ENCODE results near the gene TPM4.
"Not testable (repeated sequence)": the region's sequence is repeated elsewhere in the genome, so short reads cannot be mapped to it uniquely, and the experiment has no call there.

The TPM4 gene

GRCh38 chr19:16113727-16114126, 37.4 kb downstream of the TPM4 start:
- Mint-ChIP-seq H3K4me3 (peak overlapping the region; percentile 40), H3K27me3 (ENCODE audit: low read depth) (no peaks in the 10 kb centered on the region), H3K9me3 (no peaks in the 10 kb centered on the region), H3K36me3 (ENCODE audit: low read depth) (peaks cover 19% of the 10 kb centered on the region), H3K4me1 (ENCODE audit: low read depth) (peaks cover 47% of the 10 kb centered on the region), H3K27ac (peak overlapping the region; percentile 52)

- Mint-ChIP-seq H3K4me1 (ENCODE audit: low read depth) (peaks cover 60% of the 10 kb centered on the region), H3K4me3 (no peak overlapping the region), H3K27me3 (ENCODE audit: low read depth) (no peaks in the 10 kb centered on the region), H3K36me3 (ENCODE audit: low read depth) (peaks cover 27% of the 10 kb centered on the region), H3K27ac (peak overlapping the region; percentile 50), H3K9me3 (no peaks in the 10 kb centered on the region)
Observed at GRCh38 chr19:16115301-16116039, 39.2 kb downstream of the TPM4 start.

GRCh38 chr19:16116067-16116466, 39.8 kb downstream of the TPM4 start:
- Mint-ChIP-seq H3K36me3 (ENCODE audit: low read depth) (peaks cover 27% of the 10 kb centered on the region), H3K4me3 (no peak overlapping the region)

GRCh38 chr19:16117594-16118033, 41.3 kb downstream of the TPM4 start:
- Mint-ChIP-seq H3K27me3 (ENCODE audit: low read depth) (no peaks in the 10 kb centered on the region), H3K4me1 (ENCODE audit: low read depth) (peaks cover 52% of the 10 kb centered on the region), H3K27ac (peak overlapping the region; percentile 81), H3K4me3 (peak overlapping the region; percentile 73), H3K9me3 (no peaks in the 10 kb centered on the region), H3K36me3 (ENCODE audit: low read depth) (peaks cover 34% of the 10 kb centered on the region)

More at GRCh38 chr19:16116067-16116466, 39.8 kb downstream of the TPM4 start:
- Mint-ChIP-seq H3K4me1 (ENCODE audit: low read depth) (peaks cover 60% of the 10 kb centered on the region), H3K27me3 (ENCODE audit: low read depth) (no peaks in the 10 kb centered on the region), H3K27ac (peak overlapping the region; percentile 50), H3K9me3 (no peaks in the 10 kb centered on the region)

- Mint-ChIP-seq H3K4me3 (peak overlapping the region; percentile 73), H3K27me3 (ENCODE audit: low read depth) (no peaks in the 10 kb centered on the region), H3K36me3 (ENCODE audit: low read depth) (peaks cover 34% of the 10 kb centered on the region), H3K27ac (peak overlapping the region; percentile 95), H3K4me1 (ENCODE audit: low read depth) (peaks cover 45% of the 10 kb centered on the region), H3K9me3 (no peaks in the 10 kb centered on the region)
Observed at GRCh38 chr19:16118489-16119033, 42.3 kb downstream of the TPM4 start.

GRCh38 chr19:16119075-16119857, 43.0 kb downstream of the TPM4 start:
- peak overlapping the region; percentile 95 for H3K27ac Mint-ChIP-seq
- peak overlapping the region; percentile 73 for H3K4me3 Mint-ChIP-seq
- H3K9me3 Mint-ChIP-seq; H3K27me3 Mint-ChIP-seq (ENCODE audit: low read depth): not testable (repeated sequence)
- peaks cover 36% of the 10 kb centered on the region for H3K36me3 Mint-ChIP-seq (ENCODE audit: low read depth)
- peaks cover 41% of the 10 kb centered on the region for H3K4me1 Mint-ChIP-seq (ENCODE audit: low read depth)

GRCh38 chr19:16121141-16121540, 44.8 kb downstream of the TPM4 start:
- no peaks in the 10 kb centered on the region for H3K9me3 Mint-ChIP-seq
- H3K4me1 Mint-ChIP-seq (ENCODE audit: low read depth), result peaks cover 32% of the 10 kb centered on the region
- H3K36me3 Mint-ChIP-seq (ENCODE audit: low read depth), result peaks cover 41% of the 10 kb centered on the region
- no peak overlapping the region for H3K4me3 Mint-ChIP-seq
- H3K27ac Mint-ChIP-seq, result no peak overlapping the region
- H3K27me3 Mint-ChIP-seq (ENCODE audit: low read depth), result no peaks in the 10 kb centered on the region

- H3K36me3 Mint-ChIP-seq (ENCODE audit: low read depth), result peaks cover 47% of the 10 kb centered on the region
- H3K27me3 Mint-ChIP-seq (ENCODE audit: low read depth), result no peaks in the 10 kb centered on the region
- H3K9me3 Mint-ChIP-seq, result no peaks in the 10 kb centered on the region
- H3K4me3 Mint-ChIP-seq, result no peak overlapping the region
- H3K4me1 Mint-ChIP-seq (ENCODE audit: low read depth), result peaks cover 31% of the 10 kb centered on the region
- peak overlapping the region; percentile 26 for H3K27ac Mint-ChIP-seq
Observed at GRCh38 chr19:16121967-16122366, 45.7 kb downstream of the TPM4 start.

GRCh38 chr19:16124953-16125352, 48.7 kb downstream of the TPM4 start:
- Mint-ChIP-seq H3K27ac (peak overlapping the region; percentile 52), H3K36me3 (ENCODE audit: low read depth) (peaks cover 43% of the 10 kb centered on the region), H3K9me3 (no peaks in the 10 kb centered on the region), H3K4me1 (ENCODE audit: low read depth) (peaks cover 1% of the 10 kb centered on the region), H3K27me3 (ENCODE audit: low read depth) (no peaks in the 10 kb centered on the region), H3K4me3 (no peak overlapping the region)

- Mint-ChIP-seq H3K27ac (no peak overlapping the region), H3K27me3 (ENCODE audit: low read depth) (no peaks in the 10 kb centered on the region), H3K4me3 (no peak overlapping the region), H3K9me3 (no peaks in the 10 kb centered on the region), H3K36me3 (ENCODE audit: low read depth) (peaks cover 50% of the 10 kb centered on the region), H3K4me1 (ENCODE audit: low read depth) (peaks cover 3% of the 10 kb centered on the region)
Observed at GRCh38 chr19:16125737-16126495, 49.6 kb downstream of the TPM4 start.

GRCh38 chr19:16127080-16127479, 50.8 kb downstream of the TPM4 start:
- H3K36me3 Mint-ChIP-seq (ENCODE audit: low read depth), result peaks cover 55% of the 10 kb centered on the region
- H3K9me3 Mint-ChIP-seq, result peaks cover 11% of the 10 kb centered on the region
- H3K4me1 Mint-ChIP-seq (ENCODE audit: low read depth), result peaks cover 8% of the 10 kb centered on the region
- no peaks in the 10 kb centered on the region for H3K27me3 Mint-ChIP-seq (ENCODE audit: low read depth)
- H3K27ac Mint-ChIP-seq, result no peak overlapping the region
- no peak overlapping the region for H3K4me3 Mint-ChIP-seq

- no peak overlapping the region for H3K4me3 Mint-ChIP-seq
Observed at GRCh38 chr19:16127776-16128371, 51.6 kb downstream of the TPM4 start.

GRCh38 chr19:16131648-16132047, 55.4 kb downstream of the TPM4 start:
- Mint-ChIP-seq H3K4me1 (ENCODE audit: low read depth) (peaks cover 14% of the 10 kb centered on the region), H3K9me3 (peaks cover 11% of the 10 kb centered on the region), H3K4me3 (no peak overlapping the region), H3K36me3 (ENCODE audit: low read depth) (peaks cover 61% of the 10 kb centered on the region), H3K27me3 (ENCODE audit: low read depth) (no peaks in the 10 kb centered on the region), H3K27ac (peak overlapping the region; percentile 61)

More at GRCh38 chr19:16127776-16128371, 51.6 kb downstream of the TPM4 start:
- Mint-ChIP-seq H3K27me3 (ENCODE audit: low read depth) (no peaks in the 10 kb centered on the region), H3K27ac (no peak overlapping the region), H3K4me1 (ENCODE audit: low read depth) (peaks cover 8% of the 10 kb centered on the region), H3K9me3 (peaks cover 11% of the 10 kb centered on the region), H3K36me3 (ENCODE audit: low read depth) (peaks cover 58% of the 10 kb centered on the region)

GRCh38 chr19:16133818-16134217, 57.5 kb downstream of the TPM4 start:
- Mint-ChIP-seq H3K27me3 (ENCODE audit: low read depth) (no peaks in the 10 kb centered on the region), H3K27ac (no peak overlapping the region), H3K4me3 (no peak overlapping the region), H3K36me3 (ENCODE audit: low read depth) (peaks cover 51% of the 10 kb centered on the region), H3K9me3 (peaks cover 11% of the 10 kb centered on the region), H3K4me1 (ENCODE audit: low read depth) (peaks cover 18% of the 10 kb centered on the region)

Measured in T-helper 1 cell treated with Interleukin-12 subunit alpha and Interleukin-12 subunit beta and Interleukin-4 antibody, amounts not matched to agents 30 μg/mL and 1 μg/mL, for 36 hours (primary cell).